GM12873 (cell line): ENCODE measurements around the gene ZDHHC14.

Source experiments
- CTCF ChIP-seq: IDR thresholded peaks from 2 replicates; pipeline ENCODE4 v1.5.1; 2012; ENCODE audit warnings: low read depth, mild to moderate bottlenecking, moderate library complexity, low read length, control low read depth; ENCODE audit not compliant: insufficient read depth; ENCODE audit errors: missing control alignments

The ZDHHC14 gene

GRCh38 chr6:157622427-157622826, 241.4 kb downstream of the ZDHHC14 start:
- TF ChIP-seq CTCF: no peak

DNA sequence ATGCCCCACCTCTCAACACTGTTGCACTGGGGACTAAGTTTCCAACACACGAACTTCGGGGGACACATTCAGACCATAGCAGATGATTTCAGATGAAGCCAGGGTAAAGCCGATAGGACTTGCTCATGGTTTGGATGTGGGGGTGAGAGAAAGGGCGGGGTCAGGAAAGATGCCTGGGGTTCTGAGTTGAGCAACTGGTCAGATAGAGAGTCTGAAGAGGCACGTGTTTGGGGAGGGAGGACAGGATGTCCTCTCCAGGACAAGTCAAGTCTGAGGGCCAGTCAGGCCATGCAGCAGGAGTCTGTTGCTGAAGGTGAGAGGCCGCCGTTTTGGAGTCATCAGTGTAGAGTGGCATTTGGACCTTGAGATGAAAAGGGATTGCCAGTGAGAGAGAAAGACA, 244.1 kb downstream of the ZDHHC14 start:
- no peak for TF ChIP-seq CTCF

DNA sequence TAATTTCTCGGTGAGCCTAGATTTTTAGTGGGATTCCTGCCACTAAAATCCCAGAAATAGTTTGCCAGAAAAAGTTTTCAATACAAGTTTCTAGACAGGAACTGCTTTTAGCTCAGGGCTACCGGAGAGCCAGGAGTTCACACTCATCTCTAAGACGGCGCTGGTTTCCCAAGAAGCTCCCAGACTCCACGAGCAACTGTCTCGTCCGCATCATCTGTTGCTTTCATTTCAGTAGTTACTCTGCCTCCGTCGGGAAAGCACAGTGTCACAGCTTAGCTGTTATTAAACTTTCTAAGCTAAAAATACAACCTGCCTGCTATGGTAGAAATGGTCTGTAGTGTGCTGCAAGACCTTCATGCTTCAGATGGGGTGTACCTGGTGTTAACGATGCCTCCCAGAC, 244.8 kb downstream of the ZDHHC14 start:
- TF ChIP-seq CTCF: no peak

DNA sequence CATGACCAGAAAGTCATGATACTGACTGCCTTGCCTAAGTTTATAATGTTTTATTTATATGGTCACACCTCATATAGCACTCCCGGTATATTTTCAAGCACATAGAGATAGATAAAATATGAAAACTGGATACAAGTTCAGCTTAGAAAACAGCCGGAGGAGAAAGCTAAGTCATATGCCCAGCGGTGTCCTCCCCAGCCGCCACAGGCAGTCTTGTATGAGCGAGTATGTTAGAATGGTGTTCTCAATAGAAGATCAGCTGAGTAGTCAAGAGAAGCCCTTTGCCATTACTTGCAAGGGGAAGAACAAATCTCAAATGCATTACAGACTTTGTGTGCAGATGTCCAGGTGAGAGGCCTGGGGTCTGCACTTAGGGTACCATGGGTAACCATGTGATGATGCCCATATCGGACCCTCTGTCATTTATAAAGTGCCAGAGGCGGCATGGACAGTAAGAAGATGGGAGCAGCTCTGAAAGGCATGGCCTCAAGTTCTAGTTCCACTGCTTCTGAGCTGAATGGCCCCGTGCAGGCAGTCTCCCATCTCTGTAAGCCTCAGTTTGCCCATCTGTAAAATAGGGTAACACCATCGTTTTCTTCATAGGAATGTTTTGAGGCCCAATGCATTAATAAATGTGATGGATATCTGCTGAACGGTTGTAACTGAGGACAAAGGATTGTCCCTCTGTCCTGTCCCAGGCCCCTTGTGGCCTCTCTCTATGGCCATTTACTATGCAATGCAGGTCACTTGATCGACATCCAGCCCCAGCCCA, 246.4 kb downstream of the ZDHHC14 start:
- no peak for TF ChIP-seq CTCF

DNA sequence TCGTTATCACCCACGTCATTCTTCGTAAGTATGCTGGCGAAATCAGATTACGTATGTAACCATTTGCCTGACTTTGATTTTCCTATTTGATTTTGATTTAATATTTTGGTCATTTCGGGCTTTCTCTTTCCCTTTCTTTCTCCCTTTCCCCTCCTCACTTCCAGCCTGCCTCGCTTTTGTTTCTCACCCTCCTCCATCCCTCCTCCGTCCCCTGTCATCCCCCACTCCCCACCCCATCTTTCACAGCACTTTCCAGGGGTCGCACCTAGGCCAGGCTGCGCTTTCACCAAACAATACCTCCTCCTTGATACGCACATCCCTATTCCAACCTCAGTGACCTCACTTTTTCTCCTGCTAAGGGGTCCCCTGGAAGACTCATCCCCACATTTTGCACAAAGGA, 247.5 kb downstream of the ZDHHC14 start:
- TF ChIP-seq CTCF: no peak

GRCh38 chr6:157629220-157629619, 248.2 kb downstream of the ZDHHC14 start:
- no peak for TF ChIP-seq CTCF

DNA sequence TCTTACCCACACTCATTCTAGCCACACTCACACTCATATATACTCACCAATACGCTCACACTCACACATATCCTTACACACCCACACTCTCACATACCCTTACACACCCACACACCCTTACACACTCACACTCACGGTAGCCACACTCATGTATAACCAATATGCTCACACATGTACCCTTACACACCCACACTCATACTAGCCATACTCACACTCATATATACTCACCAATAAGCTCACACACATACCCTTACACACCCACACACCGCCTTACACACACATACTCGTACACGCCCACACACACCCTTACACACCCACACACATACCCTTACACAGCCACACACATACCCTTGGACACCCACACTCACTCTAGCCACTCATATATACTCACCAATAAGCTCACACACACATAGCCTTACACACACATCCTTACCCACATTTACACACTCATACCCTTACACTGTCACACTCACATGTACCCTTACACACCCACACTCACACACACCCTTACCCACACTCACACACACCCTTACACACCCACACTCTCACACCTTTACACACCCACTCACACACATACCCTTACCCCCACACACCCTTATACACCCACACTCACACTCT, 249.6 kb downstream of the ZDHHC14 start:
- TF ChIP-seq CTCF: no peak
